ENCODE data around the gene TAS2R9.

- TF ChIP-seq CTCF (IDR thresholded peaks at IDR 0.05; ENCODE audit: low read length) (no peak), EZH2 (IDR thresholded peaks at IDR 0.05; ENCODE audit: borderline replicate concordance, low read length) (no peak)
Measured at GRCh38 chr12:10851243-10851858, 41.4 kb upstream of the TAS2R9 start.
